ENCODE measurements around the gene GFRA1. TPM values are rescaled to one million over a fixed set of nuclear protein-coding genes. Genes with fewer than 3 reads are reported as not detected.
A peak's percentile ranks its signal among the peaks of the same experiment; 100 is the strongest.

The GFRA1 gene
- total and polyA plus RNA-seq, 2 donors (not counting 3 experiments of a cell fraction or from before 2014, with no cell fraction given), result 0.22 to 0.88 TPM

- FAIRE-seq, result no peak
- no TSS peak for BruUV-seq (replicated peaks)
- Histone ChIP-seq H3K27ac (ENCODE audit: insufficient read depth, low read depth, low read length) (no peak overlapping the region), H3K79me2 (ENCODE audit: control insufficient read depth, insufficient read depth, low read length) (no peaks in the 10 kb centered on the region), H3K4me2 (ENCODE audit: insufficient read depth, low read length) (peak overlapping the region; percentile 52), H3K27me3 (ENCODE audit: control insufficient read depth in 2 of 2, insufficient read depth in 2 of 2, low read length in 2 of 2) (peaks cover 47 to 64% of the 10 kb centered on the region in 2 experiments), H3K9me3 (replicated peaks; ENCODE audit: control insufficient read depth, insufficient read depth, low read length) (no peaks in the 10 kb centered on the region), H3K4me1 (ENCODE audit: control insufficient read depth, extremely low read depth, insufficient read depth, low read length) (peaks cover 11% of the 10 kb centered on the region), H3K36me3 (ENCODE audit: control insufficient read depth in 2 of 2, extremely low read depth in 1 of 2, insufficient read depth in 2 of 2, low read length in 2 of 2) (no peaks in the 10 kb centered on the region), H2AFZ (ENCODE audit: low read depth, low read length) (no peak overlapping the region), H4K20me1 (replicated peaks; ENCODE audit: control insufficient read depth, extremely low read depth, insufficient read depth, low read length) (no peaks in the 10 kb centered on the region), H3K9me1 (replicated peaks; ENCODE audit: control insufficient read depth, extremely low read depth, insufficient read depth, low read length) (no peaks in the 10 kb centered on the region), H3K9ac (replicated peaks; ENCODE audit: extremely low read depth, insufficient read depth, low read length) (no peak overlapping the region), H3K4me3 (replicated peaks in 1 of 3; ENCODE audit: insufficient read depth in 1 of 3, low read depth in 1 of 3, low read length in 3 of 3) (peak overlapping the region in 1 of 3 experiments; percentile 4)
- ChIA-PET CTCF (interaction anchor here (1.1 to 3.5 kb wide), 3 partner anchors 15 to 565 kb away, joined by 3 to 8 read pairs (median 4); no protein-coding TSS in a partner anchor), POLR2A (no interaction called here)
- intact Hi-C loops (cut with micrococcal nuclease) (loop anchor here (5.0 kb wide), 3 partner anchors 320 to 470 kb away; no protein-coding TSS in a partner anchor), dilution Hi-C loops (cut with MboI; ENCODE audit: extremely low pct_ligation_motif_present, low sequenced_read_pairs) (no loop called here)
- DNase-seq (ENCODE audit: low read depth, low spot score), result no peak
- TF ChIP-seq FOS (IDR thresholded peaks at IDR 0.05; ENCODE audit: borderline replicate concordance, insufficient read depth, low read length) (no peak), POLR2AphosphoS5 (IDR thresholded peaks at IDR 0.05; ENCODE audit: insufficient read depth, low read depth, low read length) (no peak), GATA2 (IDR thresholded peaks at IDR 0.05; ENCODE audit: insufficient read depth, insufficient read length, low read depth, low read length) (no peak), EZH2 (IDR thresholded peaks at IDR 0.05; ENCODE audit: borderline replicate concordance, low read depth, low read length, severe bottlenecking) (peak; percentile 90), JUN (IDR thresholded peaks at IDR 0.05; ENCODE audit: borderline replicate concordance, insufficient read depth, insufficient read length, low read depth) (no peak)
Observed at GRCh38 chr10:116271593-116272439, 1.2 kb downstream of the GFRA1 start.
